Left colon (tissue), 2 donors: ENCODE results near the gene VPS35L. TPM values are rescaled to one million over a fixed set of nuclear protein-coding genes. Genes with fewer than 3 reads are reported as not detected.
"Not testable (repeated sequence)": the region's sequence is repeated elsewhere in the genome, so short reads cannot be mapped to it uniquely, and the experiment has no call there.

Source experiments
- ATAC-seq: fragments of 200-7000 bp; cut with Tn5 transposase; one replicate; pipeline ENCODE4 v1.9.1; 2020; ENCODE audit warnings: mild to moderate bottlenecking, moderate library complexity
- DNase-seq, 2 donors: peaks; one replicate each; pipeline ENCODE4 v3.0.0-alpha.2; 2020
- intact Hi-C, 2 donors: fragments of 100-400 bp; cut with DNase I in 1 of 2; cut with micrococcal nuclease in 1 of 2; formaldehyde crosslinking; loops; one replicate each; pipeline versions ENCODE4 v1.11.2 to v1.14.0; 2022; cut with DNase I, micrococcal nuclease
- total RNA-seq, 2 donors: library from RNA; stranded (reverse); fragmentation: NEBNext Ultra II Directional; extraction: Animal tissue kit (Norgen Biotek cat#: 25700); gene quantifications; one replicate each; pipeline ENCODE4 v1.2.1, GENCODE V29; 2021
- donor health status: DM: no; HTN: no; CAD: no.
- donor health status: DM: yes; HTN: yes; CAD: no.

Gene VPS35L
- total RNA-seq, 2 donors from 2014 or later, result 51.1 to 53.0 TPM

DNA sequence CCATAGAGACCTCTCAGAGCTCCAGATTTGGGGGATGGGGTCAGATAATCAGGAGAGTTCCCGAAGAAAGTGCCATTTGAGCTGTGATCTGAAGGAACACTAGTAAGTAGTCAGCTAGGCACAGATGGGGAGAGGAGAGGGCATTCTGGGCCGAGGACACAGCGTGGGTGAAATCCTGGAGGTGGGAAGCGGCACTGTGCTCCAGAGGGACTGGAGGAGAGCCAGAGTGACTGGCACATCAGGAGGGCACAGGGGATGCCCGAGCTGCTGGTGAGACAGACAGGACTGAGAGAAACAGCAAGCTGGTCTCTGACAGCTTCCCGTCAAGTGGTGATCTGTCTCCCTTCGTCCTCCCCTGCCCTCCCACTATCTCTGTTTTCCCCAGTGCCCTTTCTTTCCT is 121.9 kb downstream of the VPS35L start:
- DNase-seq (no peak), ATAC-seq (no peak)
- intact Hi-C loops, result no loop called here

DNA sequence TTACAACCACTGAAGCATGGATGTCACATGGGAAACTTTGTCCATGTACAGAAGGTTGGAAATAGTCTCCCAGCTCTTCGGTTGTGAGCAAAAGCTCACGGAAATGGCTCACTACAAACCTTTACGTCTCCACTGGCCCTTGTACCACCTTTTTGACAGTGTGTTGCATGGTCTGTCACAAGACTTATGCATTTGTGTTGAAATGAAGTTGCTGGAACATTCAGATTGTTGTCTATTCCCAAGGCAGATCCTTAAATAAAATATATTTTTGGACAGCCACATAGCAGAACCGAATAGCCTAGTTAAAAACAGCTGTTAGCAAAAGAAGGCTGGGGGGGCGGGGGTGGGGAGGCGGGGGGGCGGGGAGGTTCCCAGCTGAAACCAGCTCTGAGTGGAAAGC is 123.3 kb downstream of the VPS35L start:
- intact Hi-C loops, result no loop called here
- DNase-seq (no peak), ATAC-seq (no peak)

DNA sequence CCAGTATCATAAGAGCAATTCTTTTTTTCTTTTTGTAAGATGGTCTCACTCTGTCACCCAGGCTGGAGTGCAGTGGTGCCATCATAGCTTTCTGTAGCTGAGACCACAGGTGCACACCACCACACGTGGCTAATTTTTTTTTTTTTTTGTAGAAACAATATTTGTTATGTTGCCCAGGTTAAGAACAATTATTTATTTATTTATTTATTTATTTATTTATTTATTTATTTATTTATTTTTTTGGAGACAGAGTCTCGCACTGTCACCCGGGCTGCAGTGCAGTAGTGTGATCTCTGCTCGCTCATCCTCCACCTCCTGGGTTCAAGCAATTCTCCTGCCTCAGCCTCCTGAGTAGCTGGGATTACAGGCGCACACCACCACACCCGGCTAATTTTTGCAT is 123.8 kb downstream of the VPS35L start:
- DNase-seq, ATAC-seq, intact Hi-C loops: not testable (repeated sequence)

DNA sequence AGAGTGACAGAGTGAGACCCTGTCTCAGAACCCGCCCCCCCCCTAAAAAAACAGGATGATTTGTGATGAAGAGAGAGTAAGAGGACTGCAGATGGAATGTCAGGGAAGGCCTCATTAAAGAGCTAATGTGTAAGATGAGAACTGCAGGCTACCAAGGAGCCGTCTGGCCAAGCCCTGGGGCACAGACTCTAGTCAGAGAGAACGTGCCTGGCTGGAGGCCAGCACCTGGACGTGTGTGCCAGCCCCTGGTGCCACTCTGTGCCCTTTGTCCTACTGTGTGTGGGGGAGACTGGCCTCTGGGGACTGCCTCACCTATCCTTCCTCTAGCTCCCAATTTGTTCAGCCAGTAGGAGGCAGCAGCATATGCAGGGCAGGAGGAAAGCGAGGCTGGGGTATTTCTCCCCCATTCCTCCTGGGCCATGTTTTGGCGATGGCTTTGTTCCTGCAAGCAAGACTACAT is 125.4 kb downstream of the VPS35L start:
- DNase-seq (no peak), ATAC-seq (peak; percentile 27)
- intact Hi-C loops, result no loop called here

DNA sequence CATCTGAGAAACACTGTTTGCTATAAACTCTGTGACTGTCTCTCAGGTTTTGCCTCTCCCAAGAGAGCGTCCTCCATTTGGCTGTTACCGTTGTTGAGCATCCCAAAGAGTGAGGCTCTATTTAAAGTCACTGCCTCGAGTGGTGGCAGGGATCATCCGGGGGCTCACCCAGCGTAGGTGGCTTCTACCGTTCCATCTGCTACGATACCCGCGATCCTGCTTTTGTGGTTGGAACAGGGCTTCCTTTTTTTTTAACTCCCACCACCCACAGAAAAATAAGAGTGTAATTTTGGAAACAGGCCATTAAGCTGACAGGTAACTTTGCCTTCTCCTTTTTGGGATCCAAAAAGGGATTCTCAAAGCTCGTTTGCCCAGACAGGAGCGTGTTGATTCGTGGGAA is 126.1 kb downstream of the VPS35L start:
- intact Hi-C loops, result no loop called here
- no peak for ATAC-seq
- no peak for DNase-seq

DNA sequence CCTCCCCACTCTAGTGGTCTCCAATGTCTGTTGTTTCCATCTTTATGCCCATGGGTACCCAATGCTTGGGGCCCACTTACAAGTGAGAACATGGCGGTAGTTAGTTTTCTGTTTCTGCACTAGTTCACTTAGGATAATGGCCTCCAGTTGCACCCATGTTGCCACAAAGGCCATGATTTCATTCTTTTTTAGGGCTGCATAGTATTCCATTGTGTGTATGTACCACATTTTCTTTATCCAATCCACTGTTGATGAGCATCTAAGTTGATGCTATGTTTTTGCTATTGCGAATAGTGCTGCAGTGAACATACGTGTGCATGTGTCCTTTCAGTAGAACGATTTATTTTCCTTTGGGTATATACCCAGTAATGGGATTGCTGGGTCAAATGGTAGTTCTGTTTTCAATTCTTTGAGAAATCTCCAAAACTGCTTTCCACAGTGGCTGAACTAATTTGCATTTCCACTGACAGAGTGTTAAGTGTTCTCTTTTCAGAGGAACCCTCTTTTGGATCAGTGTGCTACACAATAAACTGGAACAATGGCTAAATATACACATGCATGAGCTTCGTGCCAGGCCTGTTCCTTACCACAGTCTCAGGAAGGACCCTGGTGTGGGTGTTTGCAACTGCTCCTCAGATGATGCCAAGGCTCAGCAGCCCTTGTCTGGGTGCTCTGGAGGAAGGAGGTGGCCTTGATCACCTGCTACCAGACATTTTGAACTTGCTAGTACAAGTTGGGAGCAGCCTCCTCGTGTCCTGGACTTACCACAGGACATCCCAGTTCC is 128.1 kb downstream of the VPS35L start:
- DNase-seq, result no peak
- intact Hi-C loops, result no loop called here
- no peak for ATAC-seq

DNA sequence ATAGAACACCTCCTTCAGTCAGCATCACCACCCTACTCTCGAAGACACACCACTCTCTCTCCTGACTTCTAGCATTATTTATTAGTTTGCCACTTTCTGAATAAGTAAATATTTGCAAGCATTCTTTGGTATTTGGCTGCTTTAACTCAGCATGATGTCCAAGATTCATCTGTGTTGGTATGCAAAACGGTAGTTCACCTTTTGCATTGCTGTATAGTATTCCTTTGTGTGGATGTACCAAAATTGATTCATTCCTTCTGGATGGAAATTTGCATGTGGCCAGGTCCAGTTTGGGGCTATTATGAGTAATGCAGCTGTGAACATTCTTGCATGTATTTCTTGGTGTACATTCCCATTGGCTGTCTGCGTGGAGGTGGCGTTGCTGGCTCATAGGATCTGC is 129.7 kb downstream of the VPS35L start:
- intact Hi-C loops, result no loop called here
- DNase-seq (no peak), ATAC-seq (no peak)

DNA sequence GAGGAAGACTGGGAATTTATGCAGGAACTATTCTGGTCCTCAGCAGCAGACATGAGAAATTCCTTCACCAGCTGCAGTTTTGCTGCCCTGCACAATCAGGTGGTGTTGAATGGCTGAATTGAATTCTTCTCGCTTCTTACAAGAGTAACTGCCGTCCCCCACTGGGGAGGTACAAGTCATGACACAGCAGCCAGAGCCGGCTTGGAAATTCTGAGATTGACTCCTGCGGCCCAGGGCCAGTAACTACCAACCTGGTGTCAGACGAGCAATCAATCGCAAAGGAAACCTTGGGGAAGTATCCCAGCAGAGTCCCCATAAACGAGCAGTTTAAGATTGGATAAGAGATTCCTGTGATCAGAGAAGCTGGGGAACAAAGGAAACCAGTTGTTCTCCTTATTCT is 131.8 kb downstream of the VPS35L start:
- intact Hi-C loops, result no loop called here
- no peak for DNase-seq
- no peak for ATAC-seq

DNA sequence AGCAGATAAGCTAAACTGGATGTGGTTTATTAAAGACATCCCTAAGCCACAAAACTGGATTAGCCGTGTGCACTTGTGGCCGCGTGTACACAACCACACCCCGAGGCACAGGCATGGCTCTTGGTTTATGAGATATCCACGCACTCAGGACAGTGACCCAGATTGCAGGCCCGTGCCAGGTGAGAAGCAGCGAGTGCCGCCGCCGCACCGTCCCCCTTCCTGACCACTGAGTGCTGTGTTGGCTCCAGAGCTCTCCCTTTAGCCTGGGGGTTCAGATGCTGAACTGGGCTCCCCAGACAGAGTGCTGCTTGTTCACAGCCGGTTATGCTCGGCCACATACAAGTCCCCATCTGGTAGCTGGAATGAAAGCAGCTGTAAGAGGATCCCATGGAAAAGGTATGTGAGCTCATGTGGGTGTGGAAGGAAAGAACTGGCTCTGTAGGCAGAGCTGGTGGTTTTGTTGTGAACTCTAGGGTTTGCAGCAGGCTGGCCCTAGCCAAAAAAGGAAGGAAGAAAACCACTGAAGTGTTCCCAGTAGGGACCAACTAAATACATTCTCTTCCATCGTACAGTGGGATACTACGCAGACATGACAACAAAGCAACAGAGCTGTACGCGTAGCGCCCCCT is 133.0 kb downstream of the VPS35L start:
- intact Hi-C loops, result no loop called here

DNA sequence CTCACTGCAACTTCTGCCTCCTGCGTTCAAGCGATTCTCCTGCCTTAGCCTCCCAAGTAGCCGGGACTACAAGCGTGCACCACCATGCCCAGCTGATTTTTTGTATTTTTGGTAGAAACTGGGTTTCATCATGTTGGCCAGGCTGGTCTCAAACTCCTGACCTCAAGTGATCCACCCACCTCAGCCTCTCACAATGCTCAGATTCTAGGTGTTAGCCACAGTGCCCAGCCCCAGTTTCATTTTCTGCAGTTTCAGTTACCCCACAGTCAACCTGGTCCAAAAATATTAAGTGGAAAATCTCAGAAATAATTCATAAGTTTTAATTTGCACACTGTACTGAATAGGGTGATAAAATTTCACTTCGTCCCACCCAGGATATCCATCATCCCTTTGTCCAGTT is 133.8 kb downstream of the VPS35L start:
- no peak for ATAC-seq
- intact Hi-C loops, result no loop called here
- no peak for DNase-seq

More for the DNA sequence above, 133.0 kb downstream of the VPS35L start:
- no peak for DNase-seq
- ATAC-seq, result no peak

DNA sequence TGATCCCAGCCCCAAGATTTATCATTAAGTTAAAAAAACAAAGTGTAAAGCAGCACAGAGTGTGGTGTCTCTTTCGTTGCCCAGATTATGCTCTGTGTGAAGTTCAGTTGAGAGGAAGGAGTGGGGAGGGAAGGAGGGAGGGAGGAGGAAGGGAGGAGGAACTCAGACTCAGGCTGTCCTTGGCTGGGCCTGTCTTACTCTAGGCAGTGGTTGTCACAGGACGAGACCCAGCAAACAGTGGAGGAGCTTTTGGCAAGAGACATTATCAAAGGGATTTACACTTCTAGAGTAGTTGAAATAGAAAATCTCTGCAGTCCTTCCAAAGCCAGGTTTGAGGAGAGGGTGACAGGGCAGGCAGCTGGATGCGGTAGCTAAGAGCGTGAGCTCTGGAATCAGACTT is 134.7 kb downstream of the VPS35L start:
- ATAC-seq (no peak), DNase-seq (no peak)
- intact Hi-C loops, result no loop called here

DNA sequence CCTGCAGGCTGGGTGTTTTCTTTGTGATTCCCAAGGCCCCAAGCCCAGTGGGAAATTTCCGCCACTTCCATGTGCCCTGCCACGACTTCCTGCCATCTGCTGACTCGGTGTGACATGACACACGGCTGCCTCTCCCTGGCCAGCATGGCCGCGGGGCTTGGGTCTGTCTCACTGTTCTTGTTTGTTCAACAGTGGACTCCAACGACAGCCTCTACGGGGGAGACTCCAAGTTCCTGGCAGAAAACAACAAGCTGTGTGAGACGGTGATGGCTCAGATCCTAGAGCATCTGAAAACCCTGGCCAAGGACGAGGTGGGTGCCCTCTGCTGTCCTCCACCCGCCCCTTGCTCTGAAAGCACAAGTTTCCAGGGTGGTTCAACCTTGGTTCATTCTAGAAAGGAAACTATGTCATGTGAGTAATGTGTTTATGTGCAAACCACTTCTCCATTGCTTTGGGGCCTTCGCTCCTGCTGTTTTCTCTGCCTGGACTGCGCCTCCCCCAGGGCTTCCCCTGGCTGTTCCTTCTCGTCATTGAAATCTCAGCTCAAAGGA is 135.7 kb downstream of the VPS35L start:
- intact Hi-C loops, result no loop called here
- DNase-seq (no peak), ATAC-seq (no peak)

DNA sequence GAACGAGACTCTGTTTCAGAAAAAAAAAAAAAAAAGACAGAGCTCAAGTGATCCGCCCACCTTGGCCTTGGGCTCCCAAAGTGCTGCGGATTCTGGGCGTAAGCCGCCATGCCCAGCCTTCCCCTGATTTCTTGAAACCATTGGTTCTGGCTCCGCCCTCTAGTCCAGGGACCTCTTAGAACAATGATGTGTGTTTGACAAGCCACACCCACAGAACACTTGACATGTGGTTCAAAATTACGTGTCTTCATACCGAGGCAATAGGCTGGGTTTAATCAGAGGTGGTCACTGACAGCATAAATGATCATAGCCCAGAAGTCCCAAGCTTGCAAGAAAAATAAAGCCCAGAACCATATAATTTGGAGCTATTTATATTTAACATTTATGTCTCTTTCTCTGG is 139.5 kb downstream of the VPS35L start:
- intact Hi-C loops, result no loop called here
- ATAC-seq, result no peak
- DNase-seq, result no peak

DNA sequence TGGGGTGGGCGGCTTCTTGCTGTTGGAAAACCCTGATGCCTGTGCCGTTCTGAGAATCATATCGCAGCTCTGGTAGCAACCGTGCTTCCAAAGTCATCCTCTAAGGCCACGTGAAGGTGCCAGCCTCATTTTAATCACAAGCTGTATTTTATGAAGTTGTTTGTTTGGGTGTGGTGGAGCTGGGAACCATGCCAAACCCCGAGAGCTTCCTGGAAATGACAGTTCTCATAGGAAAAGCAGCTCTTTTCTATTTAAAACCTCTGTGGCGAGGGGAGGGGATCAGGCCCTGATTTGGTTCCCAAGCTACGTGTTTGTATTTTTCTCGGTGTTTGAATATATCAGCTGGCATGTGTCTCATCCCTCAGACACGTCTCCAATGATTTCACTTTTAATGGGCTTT is 140.8 kb downstream of the VPS35L start:
- peak; percentile 86 to 87 for DNase-seq
- ATAC-seq, result peak; percentile 73

DNA sequence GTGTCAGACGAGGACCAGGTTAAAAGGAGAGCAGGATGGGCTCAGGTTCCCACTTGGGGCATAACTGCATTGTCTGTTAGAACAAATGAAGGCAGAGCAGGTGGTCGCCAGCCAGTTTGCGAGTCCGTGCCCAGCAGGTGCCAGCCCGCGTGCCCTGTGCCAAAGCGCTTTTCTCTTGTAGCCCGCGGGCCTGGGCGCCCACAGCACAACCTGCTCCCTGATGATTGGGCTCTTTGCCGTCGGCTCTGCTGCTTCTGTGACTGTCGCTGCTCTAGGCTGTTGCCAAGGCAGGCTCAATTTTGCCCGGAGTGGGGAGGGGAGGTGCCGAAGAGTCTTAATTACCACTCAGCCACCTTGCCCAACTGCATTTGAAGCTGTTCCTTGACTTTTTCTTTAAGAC is 141.5 kb downstream of the VPS35L start:
- DNase-seq (no peak), ATAC-seq (no peak)
- intact Hi-C loops, result no loop called here

More for the DNA sequence above, 140.8 kb downstream of the VPS35L start:
- intact Hi-C loops, result no loop called here

DNA sequence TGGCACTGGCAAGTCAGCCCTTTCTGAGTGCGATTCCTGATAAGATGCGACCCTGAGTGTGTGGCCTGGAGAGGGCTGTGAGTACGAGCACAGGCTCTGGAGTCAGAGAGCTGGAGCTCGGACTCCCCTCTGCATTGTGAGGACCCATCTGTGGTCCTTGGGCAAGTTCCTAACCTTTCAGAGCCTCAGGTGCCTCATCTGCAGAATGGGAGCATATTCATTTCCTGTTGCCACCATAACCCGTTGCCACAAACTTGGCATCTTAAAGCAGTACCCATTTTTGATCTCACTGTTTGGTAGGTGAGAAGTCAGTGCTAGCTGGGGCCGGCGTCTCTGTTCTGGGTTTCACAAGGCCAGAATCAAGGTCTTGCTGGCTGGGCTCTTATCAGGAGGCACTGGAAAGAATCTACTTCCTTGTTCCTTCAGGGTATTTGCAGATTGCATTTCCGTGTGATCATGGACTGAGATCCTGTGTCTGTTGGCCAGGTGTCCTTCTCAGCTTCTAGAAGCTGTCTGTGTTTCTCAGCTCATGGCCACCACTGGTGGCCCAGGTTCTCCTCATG is 142.3 kb downstream of the VPS35L start:
- DNase-seq (peak; percentile 53 to 70), ATAC-seq (peak; percentile 72)
- intact Hi-C loops, result no loop called here

DNA sequence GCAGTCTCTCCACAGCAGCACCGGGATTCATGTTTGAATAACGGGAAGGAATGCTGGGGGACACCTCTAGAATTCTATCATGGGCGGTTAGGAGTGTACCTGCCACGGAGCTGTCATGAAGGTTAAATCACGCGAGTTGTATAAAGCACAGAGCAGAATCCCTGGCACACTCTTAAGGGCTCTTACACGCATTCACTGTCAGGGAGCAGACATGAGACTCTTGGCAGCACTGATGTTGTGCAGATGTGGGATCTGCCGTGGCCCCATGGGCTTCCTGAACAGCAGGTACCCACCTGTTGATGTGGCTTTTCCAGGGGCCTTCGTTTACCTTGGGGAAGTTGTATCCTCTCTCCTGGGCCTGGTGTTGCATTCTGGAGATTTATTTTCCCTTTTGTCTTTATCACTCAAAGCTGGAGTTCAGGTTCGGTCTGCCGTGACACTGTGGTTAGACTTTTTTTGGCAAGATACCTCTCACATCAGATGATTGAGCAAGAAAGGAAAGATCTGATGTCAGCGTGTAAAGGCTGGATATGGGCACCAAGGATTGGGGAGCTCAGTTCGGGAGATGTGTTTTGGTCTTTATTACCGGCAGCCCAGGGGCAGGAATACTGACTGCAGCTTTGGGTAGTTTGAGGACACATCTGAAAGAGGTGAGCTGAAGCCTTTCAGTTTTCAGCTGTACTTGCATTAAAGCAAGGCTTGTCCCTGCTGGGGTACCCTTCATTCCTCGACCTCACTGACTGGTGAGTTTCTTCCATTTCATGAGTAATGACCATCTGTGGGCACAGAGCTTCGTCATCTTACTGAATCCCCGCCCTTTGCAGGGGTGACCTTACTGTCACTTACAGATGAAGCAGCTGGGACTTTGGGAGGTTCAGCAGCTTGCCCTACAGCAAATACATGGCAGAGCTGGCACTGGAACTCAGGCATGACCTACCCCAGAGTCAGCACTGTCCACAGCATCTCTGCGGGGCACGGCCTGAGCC is 143.3 kb downstream of the VPS35L start:
- no peak for DNase-seq
- ATAC-seq, result no peak
- intact Hi-C loops, result no loop called here

DNA sequence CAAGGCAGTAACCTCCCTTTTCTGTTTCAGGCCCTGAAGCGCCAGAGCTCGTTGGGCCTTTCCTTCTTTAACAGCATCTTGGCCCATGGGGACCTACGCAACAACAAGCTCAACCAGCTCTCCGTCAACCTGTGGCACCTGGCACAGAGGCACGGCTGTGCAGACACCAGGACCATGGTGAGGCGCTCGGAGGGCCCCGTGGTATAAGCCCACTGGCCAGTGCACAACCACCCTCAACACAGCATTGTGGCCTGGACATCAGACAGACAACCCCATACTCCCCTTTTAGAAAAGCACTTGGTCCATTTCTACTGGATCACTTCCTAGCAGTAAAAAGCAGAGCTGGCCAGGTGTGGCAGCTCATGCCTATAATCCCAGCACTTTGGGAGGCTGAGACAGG is 144.0 kb downstream of the VPS35L start:
- DNase-seq (no peak), ATAC-seq (no peak)
- intact Hi-C loops, result no loop called here

DNA sequence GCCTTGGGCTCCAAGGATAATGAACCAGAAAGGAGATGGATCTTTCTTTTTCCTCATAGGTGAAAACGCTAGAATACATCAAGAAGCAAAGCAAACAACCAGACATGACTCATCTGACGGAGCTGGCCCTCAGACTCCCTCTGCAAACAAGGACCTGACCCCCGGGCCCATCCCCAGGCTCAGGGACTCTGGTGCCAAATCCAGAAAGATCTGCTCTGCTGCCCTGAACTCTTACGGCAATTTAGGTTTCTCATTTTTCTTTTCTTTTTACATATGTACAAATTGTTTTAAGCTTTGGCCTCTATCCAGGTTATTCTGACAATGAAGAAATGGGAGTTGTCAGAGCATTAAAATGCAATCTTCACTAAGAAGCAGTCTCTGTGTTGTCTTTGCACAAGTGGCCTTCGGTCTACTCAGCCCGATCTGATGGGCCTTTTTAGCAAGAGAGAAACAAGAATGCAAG is 144.8 kb downstream of the VPS35L start:
- ATAC-seq (peak; percentile 65), DNase-seq (peak; percentile 49 to 73)

More for the DNA sequence above, 144.8 kb downstream of the VPS35L start:
- intact Hi-C loops, result no loop called here
